Measurements from ENCODE around the gene PSMC3. TPM values are rescaled to one million over a fixed set of nuclear protein-coding genes. Genes with fewer than 3 reads are reported as not detected.
A peak's percentile ranks its signal among the peaks of the same experiment; 100 is the strongest.

Gene PSMC3
- total and polyA plus RNA-seq, 5 experiments from 2014 or later, result 58.4 to 106 (median 91.5) TPM

DNA sequence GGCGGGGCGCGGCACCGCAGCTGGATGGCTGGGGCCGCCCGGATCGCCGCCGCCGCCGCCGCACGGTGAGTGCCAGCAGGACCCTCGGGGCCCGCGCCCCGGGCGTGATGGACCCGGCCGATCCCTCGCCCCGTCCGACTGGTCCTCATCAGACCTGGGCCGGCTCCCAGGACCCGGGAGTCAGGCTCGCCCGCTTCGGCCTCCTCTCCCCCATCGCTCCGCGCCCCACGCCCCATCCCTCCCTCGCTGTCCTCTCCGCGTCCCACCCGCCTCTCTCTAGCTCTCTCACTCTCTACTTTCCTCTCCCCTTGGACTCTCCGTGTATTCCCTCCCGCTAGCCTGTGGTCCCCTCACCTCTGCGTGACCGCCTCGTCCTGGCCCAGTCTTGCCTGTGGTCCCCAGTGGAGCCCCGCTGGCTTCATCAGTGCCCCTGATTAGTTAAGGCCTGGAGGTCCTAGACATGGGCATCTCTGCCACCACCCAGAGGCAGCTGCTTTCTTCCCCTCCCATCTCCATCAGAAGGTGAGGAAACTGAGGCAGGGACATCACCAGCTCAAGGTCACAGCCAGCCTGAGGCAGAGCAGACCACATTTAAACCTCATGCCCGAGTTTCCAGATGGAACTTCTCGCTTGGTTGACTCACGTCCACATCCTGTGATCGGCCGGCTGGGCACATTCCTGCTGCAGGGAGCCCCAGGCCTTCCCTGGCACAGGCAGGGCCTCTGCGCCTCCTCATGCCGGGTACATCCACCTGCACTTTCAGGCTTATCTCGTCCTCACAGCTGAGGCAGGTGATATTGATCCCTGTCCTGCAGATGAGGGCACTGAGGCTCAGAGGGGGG is 17.4 kb downstream of the PSMC3 start:
- no peaks in the 10 kb centered on the region for H3K27me3 Mint-ChIP-seq
- ATAC-seq, result peak; percentile 4 to 16

DNA sequence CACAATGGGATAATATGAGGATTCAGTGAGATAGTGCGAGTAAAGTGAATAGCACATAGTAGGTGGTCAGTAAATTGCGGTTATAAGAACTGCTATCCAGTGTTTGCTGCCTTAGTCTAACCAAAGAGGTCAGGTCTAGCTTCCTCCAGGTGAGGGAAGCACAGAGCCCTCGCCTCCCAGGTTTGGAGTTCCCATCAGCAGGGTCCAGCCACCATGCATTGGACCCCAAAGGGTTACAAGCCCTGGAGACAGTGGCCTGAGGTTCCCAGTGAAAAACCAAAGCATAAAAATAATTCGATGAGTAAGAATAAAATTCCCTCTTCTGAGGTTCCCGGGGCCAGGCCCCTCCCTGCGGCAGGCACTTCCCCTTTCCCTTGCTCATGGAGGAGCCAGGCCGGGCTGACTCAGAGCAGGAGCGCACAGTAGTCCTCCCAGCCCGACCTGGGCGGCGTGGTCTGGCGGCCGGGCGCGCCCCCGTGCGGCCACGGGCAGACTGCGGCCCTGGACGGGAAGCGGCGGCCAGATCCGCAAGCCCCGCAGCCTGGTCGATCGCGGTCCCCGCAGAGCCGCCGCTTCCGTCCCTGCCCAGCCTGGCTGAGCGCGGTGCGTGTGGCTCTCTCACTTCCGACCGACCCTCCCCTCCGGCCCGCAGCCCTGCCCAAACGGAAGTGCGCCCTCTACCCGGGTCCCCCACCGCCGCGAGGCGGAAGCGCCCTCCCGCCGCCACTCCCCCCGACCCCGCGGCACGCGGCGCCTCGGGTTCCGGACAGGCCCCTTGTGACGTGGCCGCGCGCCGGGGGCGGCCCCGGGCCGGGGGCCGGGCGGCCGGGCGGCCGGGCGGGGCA is 18.3 kb downstream of the PSMC3 start, which contains the start of gene SLC39A13:
Gene SLC39A13 (plus strand): TSS at position 845 of the 845 bp plus-strand sequence. CDS start 1,505 bp downstream, outside the sequence.
- H3K4me3 Mint-ChIP-seq, result peak within 1 kb of the TSS; percentile 89 to 96 (median 92)
- H3K27me3 Mint-ChIP-seq, result no peaks in the 10 kb centered on the region
- no peaks in the 10 kb centered on the region for H3K9me3 Mint-ChIP-seq
- H3K27ac Mint-ChIP-seq, result peak within 1 kb of the TSS; percentile 92 to 97 (median 96)
- POLR2A ChIA-PET, result interaction anchor here (0.6 to 5.9 kb wide), 15 partner anchors 8 to 230 kb away, joined by 3 to 57 read pairs (median 5); partner anchors contain the start of genes ACP2, PSMC3 and SPI1
- ATAC-seq (peak; percentile 86 to 91), DNase-seq (peak; percentile 79 to 93 (median 90))
- peaks cover 0 to 4% (median 0%) of the 10 kb centered on the region in 3 donors for H3K36me3 Mint-ChIP-seq
- H3K4me1 Mint-ChIP-seq, result peaks cover 5 to 30% (median 26%) of the 10 kb centered on the region in 4 donors

More for the DNA sequence above, 17.4 kb downstream of the PSMC3 start:
- peaks cover 0 to 11% (median 1%) of the 10 kb centered on the region in 3 donors for H3K36me3 Mint-ChIP-seq
- H3K27ac Mint-ChIP-seq, result peak overlapping the region; percentile 85 to 97 (median 96)
- peaks cover 6 to 28% (median 25%) of the 10 kb centered on the region in 4 donors for H3K4me1 Mint-ChIP-seq
- no peaks in the 10 kb centered on the region for H3K9me3 Mint-ChIP-seq
- POLR2A ChIA-PET, result interaction anchor here (0.6 to 5.9 kb wide), 15 partner anchors 9 to 231 kb away, joined by 3 to 57 read pairs (median 5); partner anchors contain the start of genes ACP2, DDB2 and PSMC3
- peak overlapping the region; percentile 89 to 96 (median 92) for H3K4me3 Mint-ChIP-seq
- DNase-seq, result peak in 2 of 10 donors; percentile 26 to 32

DNA sequence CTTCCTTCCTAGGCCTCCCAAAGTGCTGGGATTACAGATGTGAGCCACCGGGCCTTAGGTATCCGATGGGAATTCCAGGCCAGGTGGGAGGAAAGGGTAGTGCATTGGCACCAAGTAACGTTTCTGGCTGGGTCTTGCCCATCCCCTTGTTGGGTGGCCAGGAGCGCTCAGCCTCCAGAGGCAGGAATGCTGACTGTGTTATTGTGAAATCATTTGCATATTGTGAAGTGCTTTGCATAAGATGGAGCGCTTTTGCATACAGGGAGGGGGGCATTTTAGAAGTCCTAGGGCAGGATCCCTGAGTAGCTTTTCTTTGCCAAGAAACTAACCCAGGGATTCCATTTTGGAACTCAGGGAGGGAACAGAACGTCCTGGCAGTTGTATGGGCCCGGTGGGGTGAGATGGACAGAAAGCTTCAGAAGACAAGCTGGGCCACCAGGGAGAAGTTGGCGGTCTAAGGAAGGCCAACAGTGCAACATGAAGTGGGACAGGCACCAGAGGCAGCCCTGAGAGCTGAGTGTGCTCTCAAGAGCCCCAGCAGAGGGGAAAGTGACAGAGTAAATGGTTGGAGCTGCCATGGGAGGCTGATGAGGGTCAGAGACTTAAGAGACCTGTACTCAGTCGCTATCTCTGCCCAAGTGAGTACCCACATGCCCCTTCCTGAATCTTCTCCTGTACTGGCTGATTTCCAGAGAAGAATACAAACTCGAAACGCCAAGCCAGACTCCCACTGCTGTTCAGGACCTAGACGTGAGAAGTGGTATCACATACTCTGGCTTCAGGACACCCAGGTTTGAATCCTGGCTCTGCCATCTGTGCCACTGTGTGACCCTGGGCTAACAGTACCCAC is 19.1 kb downstream of the PSMC3 start:
- DNase-seq (no peak), ATAC-seq (no peak)
- POLR2A ChIA-PET, result interaction anchor here (0.9 to 5.9 kb wide), 9 partner anchors 8 to 114 kb away, joined by 3 to 57 read pairs (median 12); partner anchors contain the start of genes PSMC3 and SPI1
- H3K9me3 Mint-ChIP-seq, result no peaks in the 10 kb centered on the region
- H3K27me3 Mint-ChIP-seq, result no peaks in the 10 kb centered on the region
- peaks cover 5 to 31% (median 26%) of the 10 kb centered on the region in 4 donors for H3K4me1 Mint-ChIP-seq
- peak overlapping the region; percentile 76 to 94 (median 87) for H3K4me3 Mint-ChIP-seq
- no peaks in the 10 kb centered on the region for H3K36me3 Mint-ChIP-seq
- H3K27ac Mint-ChIP-seq, result peak overlapping the region; percentile 86 to 96 (median 94)

DNA sequence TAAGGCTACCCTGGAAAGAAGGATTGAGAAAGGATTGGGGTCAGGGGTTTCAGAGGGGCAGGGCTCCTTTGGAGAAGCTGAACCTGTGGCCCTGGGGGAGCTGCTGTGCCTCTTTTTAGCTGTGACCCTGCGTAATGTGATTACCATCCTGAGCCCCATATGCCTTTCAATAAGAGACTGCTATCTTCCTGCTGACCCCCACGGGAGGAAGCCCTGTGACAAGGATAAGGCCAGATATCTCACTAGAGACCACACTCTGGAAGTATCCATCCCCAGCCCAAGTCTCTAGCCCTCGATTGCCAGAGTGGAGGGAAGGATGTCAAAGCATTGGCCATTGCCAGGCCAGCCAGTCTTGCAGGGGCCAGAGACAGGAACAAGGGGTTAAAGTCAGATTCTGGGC is 22.7 kb downstream of the PSMC3 start:
- DNase-seq (no peak), ATAC-seq (no peak)
- no peaks in the 10 kb centered on the region for H3K9me3 Mint-ChIP-seq
- H3K27me3 Mint-ChIP-seq, result no peaks in the 10 kb centered on the region
- POLR2A ChIA-PET, result interaction anchor here (0.6 to 10.4 kb wide), 3 partner anchors 14 to 240 kb away, joined by 3 to 147 read pairs (median 39); no protein-coding TSS in a partner anchor
- no peak overlapping the region for H3K4me3 Mint-ChIP-seq
- no peaks in the 10 kb centered on the region for H3K36me3 Mint-ChIP-seq
- H3K27ac Mint-ChIP-seq, result peak overlapping the region in 5 of 10 donors; percentile 20 to 90 (median 58)
- H3K4me1 Mint-ChIP-seq, result peaks cover 11 to 44% (median 30%) of the 10 kb centered on the region in 4 donors

DNA sequence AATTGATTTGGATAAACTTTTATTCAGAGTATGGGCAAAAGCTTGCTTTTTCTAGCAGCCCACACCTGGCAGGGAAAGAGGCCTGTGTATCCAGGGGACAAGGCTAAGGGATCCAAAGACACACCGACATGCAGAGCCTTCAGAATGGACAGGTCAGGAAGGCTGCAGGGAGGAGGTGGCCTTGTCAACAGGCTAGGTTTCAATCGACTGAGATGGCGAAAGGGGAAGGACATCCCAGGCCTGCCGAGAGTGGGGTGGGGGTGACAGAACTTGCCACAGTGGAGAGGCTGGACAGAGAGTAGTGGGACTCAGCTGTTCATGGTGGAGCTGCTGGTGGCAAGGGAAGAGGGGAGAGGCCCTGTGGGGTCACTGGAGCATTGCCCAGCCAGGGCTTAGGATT is 23.1 kb downstream of the PSMC3 start:
- H3K27ac Mint-ChIP-seq, result peak overlapping the region in 8 of 10 donors; percentile 2 to 90 (median 57)

DNA sequence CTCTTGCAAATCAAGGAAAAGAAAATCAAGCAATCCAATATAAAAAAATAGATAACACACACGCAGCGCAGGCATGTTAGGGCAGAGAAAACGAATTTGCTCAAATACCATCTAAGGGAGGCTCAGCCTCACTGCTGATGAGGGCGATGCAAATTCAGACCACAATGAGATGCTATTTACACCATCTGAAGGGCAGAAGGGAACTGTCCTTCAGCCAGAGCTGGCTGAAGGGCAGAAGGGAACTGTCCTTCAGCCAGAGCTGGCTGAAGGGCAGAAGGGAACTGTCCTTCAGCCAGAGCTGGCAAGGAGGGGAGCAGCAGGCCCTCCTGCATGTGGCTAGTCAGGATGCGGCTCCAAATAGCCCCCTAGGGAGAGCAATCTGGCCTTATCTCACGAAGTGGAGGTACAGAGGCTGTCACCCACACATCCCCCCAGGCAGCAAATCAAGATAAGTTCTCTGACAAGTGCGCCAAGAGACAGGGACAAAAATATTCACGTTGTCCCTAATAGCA is 25.4 kb downstream of the PSMC3 start:
- no peaks in the 10 kb centered on the region for H3K36me3 Mint-ChIP-seq
- no peak for DNase-seq
- ATAC-seq, result peak; percentile 24 to 29
- H3K4me1 Mint-ChIP-seq, result peaks cover 13 to 48% (median 32%) of the 10 kb centered on the region in 4 donors
- no peaks in the 10 kb centered on the region for H3K27me3 Mint-ChIP-seq
- H3K4me3 Mint-ChIP-seq, result peak overlapping the region; percentile 78 to 90 (median 87)
- H3K27ac Mint-ChIP-seq, result peak overlapping the region; percentile 72 to 97 (median 93)
- no peaks in the 10 kb centered on the region for H3K9me3 Mint-ChIP-seq
- POLR2A ChIA-PET, result interaction anchor here (0.5 to 10.4 kb wide), 11 partner anchors 7 to 246 kb away, joined by 3 to 147 read pairs (median 3); partner anchors contain the start of genes ACP2, ARFGAP2, SLC39A13 and SPI1

More for the DNA sequence above, 23.1 kb downstream of the PSMC3 start:
- POLR2A ChIA-PET, result interaction anchor here (0.6 to 10.4 kb wide), 3 partner anchors 13 to 240 kb away, joined by 3 to 147 read pairs (median 39); no protein-coding TSS in a partner anchor
- DNase-seq (no peak), ATAC-seq (no peak)
- H3K36me3 Mint-ChIP-seq, result no peaks in the 10 kb centered on the region
- H3K9me3 Mint-ChIP-seq, result no peaks in the 10 kb centered on the region
- no peak overlapping the region for H3K4me3 Mint-ChIP-seq
- no peaks in the 10 kb centered on the region for H3K27me3 Mint-ChIP-seq
- peaks cover 11 to 48% (median 34%) of the 10 kb centered on the region in 4 donors for H3K4me1 Mint-ChIP-seq

DNA sequence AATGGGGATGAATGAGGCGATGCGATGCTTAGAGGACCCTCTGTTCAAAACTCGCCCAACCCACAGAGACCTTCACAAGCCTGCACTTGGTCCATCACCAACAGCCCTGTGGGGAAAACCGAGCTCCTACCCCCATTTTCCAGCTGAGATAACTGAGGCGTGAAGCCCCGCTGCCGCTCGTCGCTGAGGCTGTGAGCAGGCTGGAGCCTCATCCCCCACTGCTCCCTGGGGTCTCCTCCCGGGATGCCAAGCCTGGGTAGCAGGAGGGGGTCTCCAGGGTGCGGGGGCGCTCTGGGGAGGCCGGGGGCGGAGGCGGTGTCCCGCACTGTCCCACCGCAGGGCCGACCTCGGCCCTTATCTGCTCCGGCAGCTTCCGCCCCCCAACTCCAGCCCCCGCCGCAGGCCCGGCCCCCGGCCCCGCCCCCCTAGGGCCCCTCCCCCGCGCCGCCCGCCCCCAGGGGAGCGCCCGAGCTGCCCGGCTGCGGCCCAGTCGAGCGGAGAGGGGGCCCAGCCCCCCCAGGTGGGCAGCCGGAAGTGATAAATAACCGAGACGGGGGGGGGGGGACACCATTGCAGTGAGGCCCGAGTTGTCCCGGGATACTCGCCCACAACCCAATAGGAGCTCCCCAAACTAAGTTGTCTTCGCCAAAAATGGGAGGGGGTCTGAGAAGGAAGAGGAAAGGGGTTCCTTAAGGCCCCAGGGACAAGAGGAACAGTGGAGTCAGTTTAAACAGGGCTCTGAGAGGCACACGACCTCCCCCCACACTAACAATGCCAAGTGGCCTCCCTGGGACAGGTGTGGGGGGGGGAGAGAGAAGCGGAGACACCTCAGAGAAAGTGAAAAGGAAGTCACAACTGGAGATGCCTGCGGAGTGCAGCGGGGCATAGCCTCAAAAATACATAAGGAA is 26.1 kb downstream of the PSMC3 start:
- ATAC-seq (peak; percentile 80 to 85), DNase-seq (peak in 7 of 10 donors; percentile 23 to 63 (median 44))
- H3K27me3 Mint-ChIP-seq, result no peaks in the 10 kb centered on the region
- no peaks in the 10 kb centered on the region for H3K9me3 Mint-ChIP-seq
- H3K4me3 Mint-ChIP-seq, result peak overlapping the region; percentile 80 to 90 (median 87)
- H3K4me1 Mint-ChIP-seq, result peaks cover 17 to 55% (median 39%) of the 10 kb centered on the region in 4 donors
- H3K36me3 Mint-ChIP-seq, result no peaks in the 10 kb centered on the region
- POLR2A ChIA-PET, result interaction anchor here (0.5 to 10.4 kb wide), 18 partner anchors 8 to 365 kb away, joined by 3 to 147 read pairs (median 3); partner anchors contain the start of genes ACP2, ARFGAP2, DDB2 and SLC39A13
- H3K27ac Mint-ChIP-seq, result peak overlapping the region; percentile 87 to 97 (median 93)

DNA sequence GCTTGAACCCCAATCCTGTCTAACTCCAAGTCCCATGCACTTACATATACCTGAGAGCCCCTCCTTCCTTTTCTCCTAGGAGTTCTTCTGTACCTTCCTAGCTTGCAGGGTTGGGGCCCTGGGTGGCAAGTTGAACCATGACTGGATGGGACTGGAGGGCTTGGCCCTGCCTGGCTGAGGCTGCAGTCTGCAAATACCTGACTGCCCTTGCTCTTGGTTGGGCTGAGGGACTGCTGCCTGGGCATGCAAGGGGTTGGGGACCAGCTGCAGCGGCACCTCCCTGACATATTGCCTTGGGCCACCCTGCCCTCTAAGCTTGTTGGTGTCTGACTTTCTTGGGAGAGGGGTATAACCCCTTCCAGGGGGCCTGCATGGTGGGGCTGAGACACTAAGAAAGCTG is 27.7 kb downstream of the PSMC3 start:
- Mint-ChIP-seq H3K36me3 (no peaks in the 10 kb centered on the region), H3K9me3 (no peaks in the 10 kb centered on the region), H3K27ac (peak overlapping the region in 9 of 10 donors; percentile 72 to 91 (median 84)), H3K27me3 (no peaks in the 10 kb centered on the region), H3K4me1 (peaks cover 19 to 70% (median 51%) of the 10 kb centered on the region in 4 donors), H3K4me3 (peak overlapping the region in 8 of 10 donors; percentile 11 to 85 (median 46))
- POLR2A ChIA-PET, result interaction anchor here (0.9 to 10.4 kb wide), 8 partner anchors 9 to 164 kb away, joined by 3 to 147 read pairs (median 8); partner anchors contain the start of genes PSMC3, SLC39A13 and SPI1
- DNase-seq (no peak), ATAC-seq (no peak)

DNA sequence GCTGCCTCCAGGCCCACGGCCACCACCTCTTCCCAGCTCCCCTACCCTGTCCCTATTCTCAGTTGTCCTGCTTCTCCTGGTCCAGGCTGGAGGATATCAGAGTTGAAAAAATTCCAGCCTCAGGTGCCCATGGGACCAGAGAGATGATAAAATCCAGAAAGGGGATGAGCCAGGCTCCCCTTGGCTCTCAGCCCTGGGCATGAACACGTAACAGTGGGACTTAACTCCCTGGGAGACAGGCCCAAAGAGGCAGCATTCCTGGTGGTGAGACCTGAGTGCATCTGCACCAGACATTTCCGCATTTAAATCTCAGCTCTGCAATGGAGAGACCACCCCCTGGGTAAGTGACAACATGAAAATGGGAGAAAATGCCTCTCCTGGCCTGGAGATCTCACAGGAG is 28.2 kb downstream of the PSMC3 start:
- ATAC-seq (no peak), DNase-seq (no peak)
- POLR2A ChIA-PET, result interaction anchor here (1.3 to 10.4 kb wide), 4 partner anchors 8 to 28 kb away, joined by 4 to 147 read pairs (median 26); partner anchors contain the start of gene PSMC3
- Mint-ChIP-seq H3K27me3 (no peaks in the 10 kb centered on the region), H3K9me3 (no peaks in the 10 kb centered on the region), H3K36me3 (no peaks in the 10 kb centered on the region), H3K4me3 (peak overlapping the region in 5 of 10 donors; percentile 18 to 80 (median 53)), H3K4me1 (peaks cover 19 to 71% (median 56%) of the 10 kb centered on the region in 4 donors), H3K27ac (peak overlapping the region in 9 of 10 donors; percentile 72 to 91 (median 84))

DNA sequence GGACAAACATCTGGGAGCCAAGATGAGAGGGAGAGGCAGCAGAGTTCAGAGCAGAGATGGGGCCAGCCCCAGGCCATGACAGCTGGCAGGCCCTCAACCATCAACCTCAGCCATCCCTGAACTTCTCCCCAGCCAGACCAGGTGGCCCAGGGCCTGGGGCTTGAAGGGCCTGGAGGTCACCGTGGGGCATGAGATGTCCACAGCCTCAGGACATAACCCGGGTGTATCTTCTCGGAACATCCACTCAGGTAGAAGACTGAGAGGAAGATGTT is 30.3 kb downstream of the PSMC3 start:
- no peaks in the 10 kb centered on the region for H3K27me3 Mint-ChIP-seq
- DNase-seq, result no peak
- peak overlapping the region; percentile 91 to 96 (median 94) for H3K27ac Mint-ChIP-seq
- POLR2A ChIA-PET, result interaction anchor here (0.7 to 10.4 kb wide), 4 partner anchors 6 to 123 kb away, joined by 3 to 147 read pairs (median 8); partner anchors contain the start of gene PSMC3
- H3K9me3 Mint-ChIP-seq, result no peaks in the 10 kb centered on the region
- peaks cover 23 to 79% (median 65%) of the 10 kb centered on the region in 4 donors for H3K4me1 Mint-ChIP-seq
- no peak for ATAC-seq
- H3K36me3 Mint-ChIP-seq, result no peaks in the 10 kb centered on the region
- peak overlapping the region in 4 of 10 donors; percentile 4 to 79 (median 75) for H3K4me3 Mint-ChIP-seq

All from naive thymus-derived CD8-positive, alpha-beta T cell (primary cell).